WERI-Rb-1 (cell line): ENCODE data around the gene GNB1L.

ENCODE experiments used
- DNase-seq: peaks from one replicate; pipeline ENCODE4 v3.0.0-alpha.2; 2020
- H3K27ac ChIP-seq: fragments of 250-450 bp; sonication (Bioruptor Pico); 2 replicates; pipeline ENCODE4 v1.5.1; 2020; ENCODE audit warnings: mild to moderate bottlenecking, moderate library complexity
- H3K27me3 ChIP-seq: fragments of 250-450 bp; sonication (Bioruptor Pico); 2 replicates; pipeline ENCODE4 v1.5.1; 2021; ENCODE audit warnings: mild to moderate bottlenecking, low read depth, moderate library complexity; ENCODE audit not compliant: insufficient read depth, severe bottlenecking
- H3K36me3 ChIP-seq: fragments of 250-450 bp; sonication (Bioruptor Pico); 2 replicates; pipeline ENCODE4 v1.5.1; 2020; ENCODE audit warnings: mild to moderate bottlenecking, moderate library complexity
- H3K4me3 ChIP-seq: 2 replicates; pipeline ENCODE4 v1.5.1; 2011; ENCODE audit warnings: low read depth, mild to moderate bottlenecking, control low read depth, low read length
- H3K9me3 ChIP-seq: fragments of 250-450 bp; sonication (Bioruptor Pico); 2 replicates; pipeline ENCODE4 v1.5.1; 2021; ENCODE audit warnings: mild to moderate bottlenecking, moderate library complexity; ENCODE audit not compliant: severe bottlenecking
- TF ChIP-seq, protein P1 (sequence below): IDR thresholded peaks from 2 replicates; pipeline ENCODE4 v1.5.1; 2011; ENCODE audit warnings: low read depth, mild to moderate bottlenecking, control low read depth, inconsistent platforms, low read length

Gene GNB1L

DNA sequence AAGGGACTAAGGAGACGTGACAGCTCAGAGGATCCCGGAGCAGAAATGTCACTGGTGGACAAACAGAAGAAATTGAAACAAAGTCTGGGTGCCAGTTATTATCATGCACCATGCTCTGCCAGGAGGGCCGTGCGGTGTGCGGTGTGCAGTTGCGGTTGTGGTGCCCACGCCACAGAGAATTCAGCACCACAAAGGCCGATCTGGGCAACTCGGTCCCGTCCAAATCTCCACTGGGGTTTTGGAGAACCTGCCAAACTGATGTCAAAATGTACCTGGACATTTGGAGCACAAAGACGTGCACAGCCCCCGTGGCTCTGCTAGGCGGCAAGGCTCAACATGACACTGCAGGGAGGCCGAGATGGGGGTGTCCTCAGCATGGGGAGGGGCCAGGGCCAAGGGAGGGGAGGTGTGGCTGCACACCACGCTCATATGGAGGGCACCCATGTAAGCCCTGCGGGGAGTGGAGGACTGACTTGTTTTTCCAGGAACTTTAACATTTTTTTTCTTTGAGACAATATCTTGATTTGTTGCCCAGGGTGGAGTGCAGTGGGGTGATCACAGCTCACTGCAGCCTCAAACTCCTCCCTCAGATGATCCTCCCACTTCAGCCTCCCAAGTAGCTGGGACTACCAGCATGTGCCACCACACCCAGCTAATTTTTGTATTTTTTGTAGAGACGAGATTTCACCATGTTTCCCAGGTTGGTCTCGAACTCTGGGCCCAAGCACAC lies 39.4 kb downstream of the GNB1L start:
- no peak for DNase-seq
- TF ChIP-seq, protein P1, sequence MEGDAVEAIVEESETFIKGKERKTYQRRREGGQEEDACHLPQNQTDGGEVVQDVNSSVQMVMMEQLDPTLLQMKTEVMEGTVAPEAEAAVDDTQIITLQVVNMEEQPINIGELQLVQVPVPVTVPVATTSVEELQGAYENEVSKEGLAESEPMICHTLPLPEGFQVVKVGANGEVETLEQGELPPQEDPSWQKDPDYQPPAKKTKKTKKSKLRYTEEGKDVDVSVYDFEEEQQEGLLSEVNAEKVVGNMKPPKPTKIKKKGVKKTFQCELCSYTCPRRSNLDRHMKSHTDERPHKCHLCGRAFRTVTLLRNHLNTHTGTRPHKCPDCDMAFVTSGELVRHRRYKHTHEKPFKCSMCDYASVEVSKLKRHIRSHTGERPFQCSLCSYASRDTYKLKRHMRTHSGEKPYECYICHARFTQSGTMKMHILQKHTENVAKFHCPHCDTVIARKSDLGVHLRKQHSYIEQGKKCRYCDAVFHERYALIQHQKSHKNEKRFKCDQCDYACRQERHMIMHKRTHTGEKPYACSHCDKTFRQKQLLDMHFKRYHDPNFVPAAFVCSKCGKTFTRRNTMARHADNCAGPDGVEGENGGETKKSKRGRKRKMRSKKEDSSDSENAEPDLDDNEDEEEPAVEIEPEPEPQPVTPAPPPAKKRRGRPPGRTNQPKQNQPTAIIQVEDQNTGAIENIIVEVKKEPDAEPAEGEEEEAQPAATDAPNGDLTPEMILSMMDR: no peak

DNA sequence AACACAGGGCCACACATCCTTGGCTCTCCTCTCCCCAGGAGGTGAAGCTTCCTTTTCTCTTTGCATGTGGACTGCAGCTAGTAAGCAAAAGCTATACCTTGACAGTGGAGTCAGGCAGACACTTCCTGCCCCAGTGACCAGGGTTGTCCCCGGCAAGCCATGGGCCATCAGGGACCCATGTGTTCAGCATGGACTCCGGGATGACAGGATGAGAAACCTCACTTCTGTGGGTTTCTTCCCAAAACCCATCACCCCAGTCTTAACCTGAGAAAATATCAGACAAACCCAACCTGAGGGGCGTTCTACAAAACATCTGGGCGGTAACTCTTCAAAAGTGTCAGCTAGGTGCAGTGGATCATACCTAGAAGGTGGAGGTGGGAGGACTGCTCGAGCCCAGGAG lies 40.2 kb downstream of the GNB1L start:
- Histone ChIP-seq H3K27ac (no peak overlapping the region), H3K27me3 (no peaks in the 10 kb centered on the region), H3K4me3 (no peak overlapping the region), H3K9me3 (no peaks in the 10 kb centered on the region), H3K36me3 (no peaks in the 10 kb centered on the region)
- TF ChIP-seq, protein P1: no peak
- no peak for DNase-seq

More for the DNA sequence above, 39.4 kb downstream of the GNB1L start:
- Histone ChIP-seq H3K27me3 (no peaks in the 10 kb centered on the region), H3K9me3 (no peaks in the 10 kb centered on the region), H3K36me3 (no peaks in the 10 kb centered on the region), H3K4me3 (no peak overlapping the region), H3K27ac (no peak overlapping the region)

DNA sequence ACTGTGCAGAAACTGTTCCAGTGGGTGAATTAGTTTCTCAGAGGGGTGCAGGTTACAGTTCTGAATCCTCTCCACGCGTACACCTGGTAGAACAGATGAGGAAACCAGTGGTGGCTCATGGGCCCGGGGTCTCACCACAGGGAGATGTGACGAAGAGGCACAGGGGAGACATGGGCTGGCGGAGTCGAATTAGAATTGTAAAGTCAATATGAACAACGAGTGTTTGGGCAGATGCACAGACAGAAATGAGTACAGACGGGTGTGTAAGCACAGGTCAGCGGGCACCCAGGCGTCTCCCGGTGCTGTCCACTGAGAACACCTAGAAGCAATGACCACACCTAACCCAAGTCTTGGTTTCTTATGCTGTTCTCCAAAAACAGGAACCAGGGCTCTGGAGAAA lies 41.8 kb downstream of the GNB1L start:
- Histone ChIP-seq H3K4me3 (no peak overlapping the region), H3K27ac (no peak overlapping the region), H3K27me3 (no peaks in the 10 kb centered on the region), H3K9me3 (no peaks in the 10 kb centered on the region), H3K36me3 (no peaks in the 10 kb centered on the region)
- no peak for DNase-seq
- TF ChIP-seq, protein P1: no peak

DNA sequence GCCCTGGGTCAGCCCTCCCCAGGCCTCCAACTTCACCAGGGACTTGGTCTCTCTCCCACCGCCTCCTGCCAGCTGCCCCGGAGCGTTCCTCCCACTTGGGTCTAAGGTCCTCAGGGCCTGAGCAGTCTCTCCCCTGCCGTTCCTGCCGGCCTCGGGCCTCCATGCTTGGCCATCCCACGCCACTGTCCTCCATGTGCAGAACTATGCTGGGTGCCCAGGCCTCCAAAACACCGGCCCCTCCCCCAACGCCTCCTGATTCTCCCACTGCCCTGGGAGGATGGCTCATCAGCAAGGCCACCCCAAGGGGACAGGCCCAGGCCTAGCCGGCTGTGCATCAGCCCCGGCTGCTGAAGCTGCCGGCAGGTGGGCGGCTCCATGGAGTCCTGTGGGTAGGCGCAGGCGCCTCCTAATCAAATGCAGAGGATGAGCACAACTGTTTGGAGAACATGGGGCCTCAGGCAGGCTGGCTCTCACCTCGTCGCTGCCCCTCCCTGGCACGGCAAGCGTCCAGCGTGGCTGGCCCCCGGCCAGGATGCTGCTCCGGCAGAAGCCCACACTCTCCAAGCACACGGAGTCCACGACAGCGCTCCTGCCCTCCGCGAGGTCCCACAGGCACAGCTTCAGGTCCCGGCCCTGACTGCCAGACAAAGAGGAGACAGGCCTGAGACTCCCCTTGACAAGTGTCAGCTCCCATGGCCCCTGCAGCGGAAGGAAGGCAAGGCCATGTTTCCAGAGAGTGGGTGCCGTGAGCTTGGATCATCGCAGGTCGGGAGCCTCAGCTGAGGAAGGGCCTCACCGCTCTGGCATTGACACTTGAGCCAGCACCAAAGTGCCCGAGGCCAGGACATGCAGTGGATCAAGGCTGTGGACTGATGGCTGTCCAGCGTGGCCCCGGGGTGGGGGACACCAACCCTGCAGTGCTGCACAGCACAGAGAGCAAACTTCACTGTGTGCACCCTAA lies 42.6 kb downstream of the GNB1L start:
- no peak for DNase-seq
- Histone ChIP-seq H3K27ac (no peak overlapping the region), H3K36me3 (no peaks in the 10 kb centered on the region), H3K9me3 (no peaks in the 10 kb centered on the region), H3K4me3 (no peak overlapping the region), H3K27me3 (no peaks in the 10 kb centered on the region)
- TF ChIP-seq, protein P1: no peak

DNA sequence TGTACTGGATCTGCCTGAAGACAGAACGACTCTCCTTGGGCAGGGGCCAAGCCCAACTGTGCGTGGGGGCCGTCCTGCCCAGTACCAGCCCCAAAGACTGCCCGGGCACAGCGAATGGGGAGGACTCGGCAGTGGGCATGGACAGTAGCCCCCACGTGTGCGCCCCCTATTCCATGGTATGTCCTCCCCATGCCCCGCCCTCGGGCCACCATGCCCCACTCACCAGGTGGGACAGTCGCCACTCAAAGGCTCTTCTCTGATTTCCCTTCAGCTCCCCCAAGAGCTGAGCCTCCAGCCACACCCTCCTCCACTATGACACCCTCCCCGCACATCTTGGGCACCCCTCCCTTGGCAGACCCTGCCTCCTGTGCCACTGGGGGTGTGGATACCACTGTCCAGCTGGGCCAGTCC lies 43.5 kb downstream of the GNB1L start:
- H3K9me3 ChIP-seq: no peaks in the 10 kb centered on the region
- H3K4me3 ChIP-seq: no peak overlapping the region
- H3K36me3 ChIP-seq: no peaks in the 10 kb centered on the region
- DNase-seq: no peak
- no peak overlapping the region for H3K27ac ChIP-seq
- TF ChIP-seq, protein P1: no peak
- H3K27me3 ChIP-seq: no peaks in the 10 kb centered on the region
